Smooth muscle cell (in vitro differentiated cells): ENCODE measurements around the gene CDH22. TPM values are rescaled to one million over a fixed set of nuclear protein-coding genes. Genes with fewer than 3 reads are reported as not detected.

Experiments used
- DNase-seq: peaks from one replicate; lab custom pipeline; 2025; ENCODE audit not compliant: unreplicated experiment; lab: John Stamatoyannopoulos, UW
- H2AFZ ChIP-seq: fragments of 200-600 bp; sonication (generic); 2 replicates; pipeline ENCODE4 v1.6.0; 2016; ENCODE audit warnings: antibody characterized with exemption, low read depth, mild to moderate bottlenecking
- H3F3A ChIP-seq: fragments of 200-600 bp; sonication (generic); 2 replicates; pipeline ENCODE4 v1.6.0; 2017; ENCODE audit warnings: antibody characterized with exemption, low read depth
- H3K27ac ChIP-seq: fragments of 200-600 bp; sonication (generic); 2 replicates; pipeline ENCODE4 v1.5.1; 2016; ENCODE audit warnings: low read depth, mild to moderate bottlenecking
- H3K27me3 ChIP-seq: fragments of 200-600 bp; sonication (generic); 2 replicates; pipeline ENCODE4 v1.6.1; 2016; ENCODE audit warnings: low read depth, mild to moderate bottlenecking
- H3K36me3 ChIP-seq: fragments of 200-600 bp; sonication (generic); 2 replicates; pipeline ENCODE4 v1.5.1; 2016; ENCODE audit warnings: low read depth
- H3K4me1 ChIP-seq: fragments of 200-600 bp; sonication (generic); 2 replicates; pipeline ENCODE4 v1.5.1; 2016; ENCODE audit warnings: low read depth
- H3K4me2 ChIP-seq: fragments of 200-600 bp; sonication (generic); 2 replicates; pipeline ENCODE4 v1.6.0; 2016; ENCODE audit warnings: mild to moderate bottlenecking
- H3K4me3 ChIP-seq: fragments of 200-600 bp; sonication (generic); 2 replicates; pipeline ENCODE4 v1.5.1; 2016; ENCODE audit warnings: mild to moderate bottlenecking
- H3K79me2 ChIP-seq: fragments of 200-600 bp; sonication (generic); 2 replicates; pipeline ENCODE4 v1.6.0; 2016; ENCODE audit warnings: low read depth, mild to moderate bottlenecking
- H3K9ac ChIP-seq: fragments of 200-600 bp; sonication (generic); 2 replicates; pipeline ENCODE4 v1.6.0; 2016; ENCODE audit warnings: low read depth
- H3K9me3 ChIP-seq: fragments of 200-600 bp; sonication (generic); replicated peaks from 2 replicates; pipeline ENCODE4 v1.5.1; 2016; ENCODE audit warnings: low read depth
- H4K20me1 ChIP-seq: fragments of 200-600 bp; sonication (generic); 2 replicates; pipeline ENCODE4 v1.6.0; 2016; ENCODE audit warnings: low read depth
- WGBS: methylation state at CpG from one replicate; pipeline ENCODE4 v1.1.7; 2016; ENCODE audit warnings: low lambda C conversion rate; 5-methylcytosine and 5-hydroxymethylcytosine counted together
- polyA plus RNA-seq: library from polyadenylated mRNA; unstranded; fragments of >200 nt; fragmentation: Nextera tagmentation; extraction: Ambion mirVana; gene quantifications from 2 replicates; pipeline ENCODE4 v1.2.1, GENCODE V29; 2016
- total RNA-seq: library from RNA; depleted of rRNA; stranded (reverse); fragments of >200 nt; gene quantifications from 2 replicates; pipeline ENCODE4 v1.2.3, GENCODE V29; 2014
- TF ChIP-seq, protein P1 (sequence below): fragments of 200-600 bp; sonication (generic); IDR thresholded peaks from 2 replicates; pipeline ENCODE4 v1.5.1; 2017; ENCODE audit warnings: borderline replicate concordance, mild to moderate bottlenecking, antibody characterized with exemption; ENCODE audit not compliant: insufficient read depth, poor library complexity, severe bottlenecking

The CDH22 gene
- total and polyA plus RNA-seq, 2 experiments from 2014 or later: not detected

DNA sequence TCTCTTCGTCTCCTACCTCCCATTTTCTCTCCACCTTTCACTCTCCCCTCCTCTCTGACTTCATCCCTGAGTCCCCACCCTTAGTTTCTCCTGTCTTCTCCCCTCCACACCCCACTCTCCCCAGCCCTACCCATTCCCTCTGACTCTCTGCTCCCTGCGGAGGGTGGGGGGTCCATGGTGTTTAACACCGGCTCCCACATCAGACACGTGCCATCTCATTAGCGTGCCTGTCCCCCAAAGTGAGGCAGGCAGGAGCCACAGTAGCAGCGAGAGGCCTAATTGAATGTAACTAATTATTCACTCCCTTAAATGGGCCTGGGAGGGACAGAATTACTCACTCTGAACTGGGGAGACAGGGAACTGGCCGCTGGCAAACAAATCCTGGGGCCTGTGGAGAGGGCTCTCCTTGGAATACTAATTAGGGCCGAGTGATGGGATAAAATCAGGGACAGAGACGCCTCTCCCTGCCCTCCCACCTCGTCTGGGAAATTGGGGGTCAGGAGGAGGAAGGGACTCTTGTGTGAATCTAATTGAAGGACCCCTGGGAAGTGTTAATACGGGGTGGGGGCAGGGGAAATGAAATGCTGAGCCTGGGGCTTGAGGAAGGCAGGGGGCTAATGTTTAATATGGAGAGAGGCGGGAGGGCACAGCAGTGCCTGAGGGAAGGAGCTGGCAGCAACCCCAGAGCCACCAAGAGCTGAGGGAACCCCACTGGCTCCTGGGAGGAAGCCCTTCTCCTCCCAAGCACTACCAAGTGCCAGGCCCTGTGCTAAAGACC lies 172.3 kb downstream of the CDH22 start:
- no peaks in the 10 kb centered on the region for H3K79me2 ChIP-seq
- no peak for DNase-seq
- WGBS: 41% methylated on average over 11 of the region's 12 CpGs
- H3K36me3 ChIP-seq: no peaks in the 10 kb centered on the region
- no peak overlapping the region for H3K9ac ChIP-seq
- no peak overlapping the region for H3K4me3 ChIP-seq
- H3K27me3 ChIP-seq: peaks cover 9% of the 10 kb centered on the region
- TF ChIP-seq, protein P1, sequence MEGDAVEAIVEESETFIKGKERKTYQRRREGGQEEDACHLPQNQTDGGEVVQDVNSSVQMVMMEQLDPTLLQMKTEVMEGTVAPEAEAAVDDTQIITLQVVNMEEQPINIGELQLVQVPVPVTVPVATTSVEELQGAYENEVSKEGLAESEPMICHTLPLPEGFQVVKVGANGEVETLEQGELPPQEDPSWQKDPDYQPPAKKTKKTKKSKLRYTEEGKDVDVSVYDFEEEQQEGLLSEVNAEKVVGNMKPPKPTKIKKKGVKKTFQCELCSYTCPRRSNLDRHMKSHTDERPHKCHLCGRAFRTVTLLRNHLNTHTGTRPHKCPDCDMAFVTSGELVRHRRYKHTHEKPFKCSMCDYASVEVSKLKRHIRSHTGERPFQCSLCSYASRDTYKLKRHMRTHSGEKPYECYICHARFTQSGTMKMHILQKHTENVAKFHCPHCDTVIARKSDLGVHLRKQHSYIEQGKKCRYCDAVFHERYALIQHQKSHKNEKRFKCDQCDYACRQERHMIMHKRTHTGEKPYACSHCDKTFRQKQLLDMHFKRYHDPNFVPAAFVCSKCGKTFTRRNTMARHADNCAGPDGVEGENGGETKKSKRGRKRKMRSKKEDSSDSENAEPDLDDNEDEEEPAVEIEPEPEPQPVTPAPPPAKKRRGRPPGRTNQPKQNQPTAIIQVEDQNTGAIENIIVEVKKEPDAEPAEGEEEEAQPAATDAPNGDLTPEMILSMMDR: no peak
- no peaks in the 10 kb centered on the region for H4K20me1 ChIP-seq
- no peaks in the 10 kb centered on the region for H3K9me3 ChIP-seq
- H3K4me1 ChIP-seq: peaks cover 28% of the 10 kb centered on the region
- no peaks in the 10 kb centered on the region for H3F3A ChIP-seq
- H3K27ac ChIP-seq: no peak overlapping the region
- H3K4me2 ChIP-seq: no peak overlapping the region
- H2AFZ ChIP-seq: no peak overlapping the region

DNA sequence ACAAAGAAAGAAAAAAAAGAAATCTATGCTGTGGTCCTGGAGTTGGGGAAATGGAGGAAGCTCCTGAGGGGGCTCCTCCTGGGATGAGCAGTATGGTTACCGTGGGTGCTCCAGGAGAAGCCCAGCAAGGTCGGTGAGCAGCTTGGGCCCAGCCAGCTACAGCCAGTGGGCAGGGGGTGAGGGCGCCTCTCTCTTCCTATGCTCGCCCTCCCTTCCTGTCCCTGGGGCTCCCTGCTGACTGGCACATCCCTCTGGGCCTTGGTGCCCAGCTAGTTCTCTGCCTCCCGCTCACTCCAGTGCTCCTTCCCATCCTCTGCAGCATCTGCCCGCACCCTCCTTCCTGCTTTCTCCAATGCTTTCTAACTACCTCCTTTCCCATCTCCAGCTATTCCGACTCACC lies 173.6 kb downstream of the CDH22 start:
- no peak for DNase-seq
- Histone ChIP-seq H3F3A (no peaks in the 10 kb centered on the region), H3K9ac (no peak overlapping the region), H3K9me3 (no peaks in the 10 kb centered on the region), H4K20me1 (no peaks in the 10 kb centered on the region), H3K4me1 (peaks cover 21% of the 10 kb centered on the region), H3K27ac (no peak overlapping the region), H3K79me2 (no peaks in the 10 kb centered on the region), H3K4me3 (no peak overlapping the region), H3K36me3 (no peaks in the 10 kb centered on the region), H2AFZ (no peak overlapping the region), H3K4me2 (no peak overlapping the region), H3K27me3 (peaks cover 21% of the 10 kb centered on the region)
- TF ChIP-seq, protein P1: no peak
- 91% methylated on average over 5 of the region's 7 CpGs for WGBS

DNA sequence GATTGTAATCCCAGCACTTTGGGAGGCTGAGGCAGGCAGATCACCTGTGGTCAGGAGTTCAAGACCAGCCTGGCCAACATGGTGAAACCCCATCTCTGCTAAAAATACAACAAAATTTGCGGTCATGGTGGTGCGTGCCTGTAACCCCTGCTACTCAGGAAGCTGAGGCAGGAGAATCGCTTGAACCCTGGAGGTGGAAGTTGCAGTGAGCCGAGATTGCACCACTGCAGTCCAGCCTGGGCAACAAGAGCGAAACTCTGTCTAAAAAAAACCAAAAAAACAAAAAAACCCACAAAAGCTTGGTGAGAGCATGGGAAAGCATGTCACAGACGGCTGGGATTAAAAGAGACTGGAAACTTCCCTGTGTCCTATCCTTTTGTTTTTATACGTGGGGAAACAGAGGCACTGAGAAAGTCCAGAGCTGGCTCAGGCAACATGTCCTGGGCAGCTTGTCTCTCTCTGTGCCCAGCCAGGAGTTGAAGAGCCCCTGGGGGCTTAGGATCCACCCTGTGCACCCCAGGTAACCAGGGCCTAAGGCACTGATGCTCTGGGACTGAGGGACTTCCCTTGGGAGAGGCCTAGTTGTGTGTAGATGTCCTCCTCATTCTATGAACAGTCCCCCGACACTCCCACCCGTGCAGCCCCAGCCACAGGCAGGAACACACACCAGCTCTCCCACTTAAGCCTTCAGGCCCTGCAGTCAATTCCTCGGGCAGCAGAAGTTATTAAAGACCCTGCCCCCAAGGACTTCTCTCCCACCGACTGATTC lies 174.2 kb downstream of the CDH22 start:
- no peak overlapping the region for H2AFZ ChIP-seq
- H3K27ac ChIP-seq: no peak overlapping the region
- peaks cover 21% of the 10 kb centered on the region for H3K27me3 ChIP-seq
- H3K36me3 ChIP-seq: no peaks in the 10 kb centered on the region
- H3K9ac ChIP-seq: no peak overlapping the region
- no peaks in the 10 kb centered on the region for H3K79me2 ChIP-seq
- peaks cover 15% of the 10 kb centered on the region for H3K4me1 ChIP-seq
- TF ChIP-seq, protein P1: no peak
- H3K9me3 ChIP-seq: no peaks in the 10 kb centered on the region
- H3K4me3 ChIP-seq: no peak overlapping the region
- WGBS: 90% methylated on average over 11 of the region's 11 CpGs
- H3F3A ChIP-seq: no peaks in the 10 kb centered on the region
- no peak for DNase-seq
- H4K20me1 ChIP-seq: no peaks in the 10 kb centered on the region
- no peak overlapping the region for H3K4me2 ChIP-seq
